Endothelial cell of umbilical vein (primary cell): ENCODE results near the gene DNAJA4. TPM values are rescaled to one million over a fixed set of nuclear protein-coding genes. Genes with fewer than 3 reads are reported as not detected.

ENCODE experiments used
- BruUV-seq: library from RNA; stranded (reverse); fragments of 400-500 nt; replicated peaks from 2 replicates; lab custom pipeline; 2021; lab: Mats Ljungman, UMichigan
- CTCF ChIA-PET: fragments of 300-600, 350-600 bp; sonication (Branson Sonifier 250); formaldehyde crosslinking; loops from one replicate; lab custom pipeline; 2021; ENCODE audit warnings: antibody characterized with exemption, inconsistent platforms; lab: Charles Lee
- POLR2A ChIA-PET: fragments of 300-600, 350-600 bp; sonication (Branson Sonifier 250); formaldehyde crosslinking; loops from one replicate; lab custom pipeline; 2021; ENCODE audit warnings: antibody characterized with exemption, inconsistent platforms; lab: Charles Lee
- DNase-seq: peaks from one replicate; pipeline ENCODE4 v3.0.0-alpha.2; 2011; ENCODE audit warnings: low read depth, low spot score
- FAIRE-seq: peaks from 2 replicates; lab custom pipeline; 2011; peaks lifted over from hg19 to GRCh38; lab: Jason Lieb, UNC
- H2AFZ ChIP-seq: 2 replicates; pipeline ENCODE4 v1.6.0; 2012; ENCODE audit warnings: low read depth, low read length, control low read depth, inconsistent platforms
- H3K27ac ChIP-seq: 2 replicates; pipeline ENCODE4 v1.5.1; 2011; ENCODE audit warnings: low read depth, mild to moderate bottlenecking, control low read depth, low read length, moderate library complexity; ENCODE audit not compliant: insufficient read depth
- H3K27me3 ChIP-seq, 2 experiments: 2 replicates each; pipeline versions ENCODE4 v1.6.0 to v1.6.1; 2011; ENCODE audit warnings: low read length in 2 of 2, mixed read lengths in 1 of 2; ENCODE audit not compliant: control insufficient read depth in 2 of 2, insufficient read depth in 2 of 2
- H3K36me3 ChIP-seq, 2 experiments: 2 replicates in 1 of 2; 3 replicates in 1 of 2; pipeline ENCODE4 v1.5.1; 2011; ENCODE audit warnings: low read length in 2 of 2, mild to moderate bottlenecking in 1 of 2, moderate library complexity in 1 of 2; ENCODE audit not compliant: control insufficient read depth in 2 of 2, insufficient read depth in 2 of 2; ENCODE audit errors: extremely low read depth in 1 of 2
- H3K4me1 ChIP-seq: 3 replicates; pipeline ENCODE4 v1.5.1; 2011; ENCODE audit warnings: mild to moderate bottlenecking, low read length; ENCODE audit not compliant: control insufficient read depth, insufficient read depth; ENCODE audit errors: extremely low read depth
- H3K4me2 ChIP-seq: 2 replicates; pipeline ENCODE4 v1.6.1; 2011; ENCODE audit warnings: low read length, control low read depth, mixed read lengths; ENCODE audit not compliant: insufficient read depth
- H3K4me3 ChIP-seq, 3 experiments: fragments of 200-600 bp in 1 of 3; sonication (generic), shearing (Covaris generic) in 1 of 3; replicated peaks in 1 of 3; 2 replicates each; pipeline ENCODE4 v1.5.1; 2011 to 2016; ENCODE audit warnings: control low read depth in 3 of 3, low read length in 3 of 3, mild to moderate bottlenecking in 2 of 3, inconsistent platforms in 1 of 3, low read depth in 1 of 3, moderate library complexity in 1 of 3; ENCODE audit not compliant: insufficient read depth in 1 of 3
- H3K79me2 ChIP-seq: 2 replicates; pipeline ENCODE4 v1.6.0; 2012; ENCODE audit warnings: low read length, inconsistent platforms; ENCODE audit not compliant: control insufficient read depth, insufficient read depth
- H3K9ac ChIP-seq: replicated peaks from 2 replicates; pipeline ENCODE3; 2011; ENCODE audit warnings: low read length, control low read depth; ENCODE audit not compliant: insufficient read depth; ENCODE audit errors: extremely low read depth
- H3K9me1 ChIP-seq: replicated peaks from 3 replicates; pipeline ENCODE4 v1.6.0; 2011; ENCODE audit warnings: mild to moderate bottlenecking, low read length; ENCODE audit not compliant: control insufficient read depth, insufficient read depth; ENCODE audit errors: extremely low read depth
- H3K9me3 ChIP-seq: replicated peaks from 2 replicates; pipeline ENCODE4 v1.5.1; 2012; ENCODE audit warnings: low read length, inconsistent platforms; ENCODE audit not compliant: control insufficient read depth, insufficient read depth
- H4K20me1 ChIP-seq: replicated peaks from 2 replicates; pipeline ENCODE3; 2011; ENCODE audit warnings: mild to moderate bottlenecking, low read length; ENCODE audit not compliant: control insufficient read depth, insufficient read depth; ENCODE audit errors: extremely low read depth
- CTCF ChIP-seq, 2 donors: IDR thresholded peaks; 1 replicate in 1 of 2; 2 replicates in 1 of 2; pipeline ENCODE4 v1.5.1; 2011; ENCODE audit warnings: low read length in 2 of 2, mild to moderate bottlenecking in 2 of 2, moderate library complexity in 2 of 2, control low read depth in 1 of 2, inconsistent platforms in 1 of 2, low read depth in 1 of 2; ENCODE audit not compliant: insufficient read depth in 1 of 2; ENCODE audit errors: extremely low read depth in 1 of 2
- EZH2 ChIP-seq: IDR thresholded peaks from 2 replicates; pipeline ENCODE4 v1.6.1; 2012; ENCODE audit warnings: borderline replicate concordance, low read depth, mild to moderate bottlenecking, moderate library complexity, low read length, inconsistent platforms; ENCODE audit not compliant: severe bottlenecking
- FOS ChIP-seq: IDR thresholded peaks from 2 replicates; pipeline ENCODE4 v1.6.1; 2011; ENCODE audit warnings: mild to moderate bottlenecking, low read length, moderate library complexity, borderline replicate concordance; ENCODE audit not compliant: insufficient read depth
- GATA2 ChIP-seq: IDR thresholded peaks from 2 replicates; pipeline ENCODE4 v1.7.0; 2011; ENCODE audit warnings: low read depth, mild to moderate bottlenecking, moderate library complexity, mixed read lengths, low read length; ENCODE audit not compliant: insufficient read length, insufficient read depth
- JUN ChIP-seq: IDR thresholded peaks from 2 replicates; pipeline ENCODE4 v1.6.1; 2011; ENCODE audit warnings: borderline replicate concordance, low read depth; ENCODE audit not compliant: insufficient read length, insufficient read depth
- MAX ChIP-seq: IDR thresholded peaks from 2 replicates; pipeline ENCODE4 v1.6.1; 2011; ENCODE audit not compliant: insufficient read depth, insufficient read length
- MYC ChIP-seq: IDR thresholded peaks from one replicate; pipeline ENCODE4 v1.6.1; 2011; ENCODE audit warnings: mild to moderate bottlenecking, low read depth, low read length
- POLR2A ChIP-seq: IDR thresholded peaks from 2 replicates; pipeline ENCODE4 v1.6.1; 2012; ENCODE audit warnings: low read depth, mild to moderate bottlenecking, control low read depth, low read length
- POLR2AphosphoS5 ChIP-seq: IDR thresholded peaks from 2 replicates; pipeline ENCODE4 v1.6.1; 2012; ENCODE audit warnings: low read depth, mild to moderate bottlenecking, control low read depth, low read length, moderate library complexity; ENCODE audit not compliant: insufficient read depth
- dilution Hi-C: fragments of 300-500 bp; cut with MboI; formaldehyde crosslinking; loops from one replicate; pipeline ENCODE4 v1.15.0; 2019; ENCODE audit warnings: low sequenced_read_pairs; ENCODE audit not compliant: extremely low pct_ligation_motif_present
- intact Hi-C: fragments of 100-400 bp; cut with micrococcal nuclease; formaldehyde crosslinking; loops from one replicate; pipeline ENCODE4 v1.10.0; 2022
- polyA plus RNA-seq, 4 experiments: library from polyadenylated mRNA; depleted of rRNA in 3 of 4; stranded (reverse) in 3 of 4; unstranded in 1 of 4; fragments of >200 nt; gene quantifications; 2 replicates each; pipeline versions ENCODE4 v1.2.1 to v1.2.3, GENCODE V29; 2011 to 2012; ENCODE audit warnings: missing spikeins in 1 of 4
- total RNA-seq: library from RNA; stranded (reverse); gene quantifications from 2 replicates; pipeline ENCODE4 v1.2.3, GENCODE V29; 2021

DNAJA4 gene
- total and polyA plus RNA-seq, 2 donors (not counting 3 experiments of a cell fraction or from before 2014, with no cell fraction given), result 17.3 to 21.3 TPM

GRCh38 chr15:78321786-78322185, 57.4 kb downstream of the DNAJA4 start:
- H3K36me3 ChIP-seq, result no peaks in the 10 kb centered on the region
- H3K79me2 ChIP-seq, result no peaks in the 10 kb centered on the region
- intact Hi-C loops (loop anchor here (1.0 kb wide), 2 partner anchors 22 to 117 kb away; partner anchors contain the start of genes IREB2 and SKIC8), dilution Hi-C loops (no loop called here)
- H4K20me1 ChIP-seq, result no peaks in the 10 kb centered on the region
- ChIA-PET CTCF (interaction anchor here (0.9 to 2.5 kb wide), 4 partner anchors 8 to 101 kb away, joined by 3 to 9 read pairs (median 5); no protein-coding TSS in a partner anchor), POLR2A (no interaction called here)
- H3K27me3 ChIP-seq, result no peaks in the 10 kb centered on the region
- TSS peak; percentile 99 for BruUV-seq
- H2AFZ ChIP-seq, result peak overlapping the region; percentile 93
- FAIRE-seq, result no peak
- H3K4me3 ChIP-seq, result no peak overlapping the region
- H3K9ac ChIP-seq, result peak overlapping the region; percentile 50
- H3K27ac ChIP-seq, result peak overlapping the region; percentile 92
- no peak overlapping the region for H3K4me2 ChIP-seq
- no peaks in the 10 kb centered on the region for H3K9me1 ChIP-seq
- peaks cover 16% of the 10 kb centered on the region for H3K4me1 ChIP-seq
- TF ChIP-seq POLR2A, result no peak
- no peak for TF ChIP-seq CTCF (IDR thresholded peaks at IDR 0.05; ENCODE audit: extremely low read depth in 1 of 2, insufficient read depth in 1 of 2, low read depth in 1 of 2, low read length in 2 of 2)
- no peak for TF ChIP-seq JUN
- TF ChIP-seq POLR2AphosphoS5, result no peak
- no peak for DNase-seq
- no peaks in the 10 kb centered on the region for H3K9me3 ChIP-seq

- Histone ChIP-seq H4K20me1 (no peaks in the 10 kb centered on the region), H3K9me3 (no peaks in the 10 kb centered on the region), H3K4me3 (no peak overlapping the region), H3K36me3 (no peaks in the 10 kb centered on the region), H3K9ac (peak overlapping the region; percentile 77), H3K9me1 (no peaks in the 10 kb centered on the region), H3K79me2 (no peaks in the 10 kb centered on the region), H3K4me1 (peaks cover 16% of the 10 kb centered on the region), H3K4me2 (peak overlapping the region; percentile 29), H3K27ac (peak overlapping the region; percentile 92), H3K27me3 (no peaks in the 10 kb centered on the region), H2AFZ (peak overlapping the region; percentile 93)
- FAIRE-seq (peak; percentile 99), DNase-seq (peak; percentile 92)
- POLR2A ChIA-PET, result no interaction called here
- CTCF ChIA-PET, result interaction anchor here (0.9 to 2.5 kb wide), 4 partner anchors 10 to 101 kb away, joined by 4 to 9 read pairs (median 4); no protein-coding TSS in a partner anchor
- BruUV-seq, result no TSS peak
- peak; percentile 77 for TF ChIP-seq POLR2AphosphoS5
- TF ChIP-seq EZH2, result no peak
- peak; percentile 29 for TF ChIP-seq GATA2
- TF ChIP-seq JUN, result peak; percentile 83
- TF ChIP-seq MAX, result no peak
- peak; percentile 77 for TF ChIP-seq FOS
- peak; percentile 60 for TF ChIP-seq POLR2A
- no peak for TF ChIP-seq CTCF (IDR thresholded peaks at IDR 0.05; ENCODE audit: extremely low read depth in 1 of 2, insufficient read depth in 1 of 2, low read depth in 1 of 2, low read length in 2 of 2)
- no peak for TF ChIP-seq MYC
- intact Hi-C loops (loop anchor here (1.0 kb wide), 2 partner anchors 23 to 116 kb away; partner anchors contain the start of genes IREB2 and SKIC8), dilution Hi-C loops (no loop called here)
Measured at GRCh38 chr15:78322243-78322642, 57.9 kb downstream of the DNAJA4 start.
